ENCODE results near the gene ASAP2.

DNA sequence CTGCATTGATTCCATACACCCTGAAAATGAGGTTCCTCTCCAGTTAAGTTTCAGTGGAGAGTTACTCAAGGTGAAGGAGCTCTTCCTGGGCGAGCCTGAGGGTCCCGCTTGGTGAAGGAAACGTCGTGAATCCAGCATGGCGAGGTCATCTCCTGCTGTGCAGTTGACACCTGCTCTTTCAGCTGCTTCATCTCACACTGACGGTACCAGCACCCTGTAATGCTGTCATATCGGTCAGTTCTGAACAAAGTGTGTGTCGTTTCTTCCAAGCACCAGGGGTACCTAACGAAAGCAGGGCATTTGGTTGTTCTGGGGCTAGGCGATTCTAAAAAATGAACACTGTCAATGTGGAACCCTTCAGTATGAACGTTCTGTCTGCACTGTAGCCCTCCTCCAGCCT is 164.1 kb downstream of the ASAP2 start:
- no peak for TF ChIP-seq CTCF (IDR thresholded peaks at IDR 0.05; ENCODE audit: borderline replicate concordance, extremely low read depth, low read length, poor library complexity, severe bottlenecking)
- no peak for TF ChIP-seq EZH2 (IDR thresholded peaks at IDR 0.05; ENCODE audit: borderline replicate concordance, low read depth, low read length, severe bottlenecking)
